22Rv1 (cell line): ENCODE results near the gene SLC22A17.

Source experiments
- CTCF ChIP-seq: fragments of 450-650 bp; IDR thresholded peaks from 2 replicates; pipeline ENCODE4 v1.5.1; 2017; ENCODE audit warnings: mild to moderate bottlenecking
- ZFX ChIP-seq: fragments of 450-650 bp; IDR thresholded peaks from 2 replicates; pipeline ENCODE4 v1.6.1; 2017; ENCODE audit warnings: antibody characterized with exemption, borderline replicate concordance

- TF ChIP-seq CTCF (no peak), ZFX (no peak)
Observed at GRCh38 chr14:23306412-23307145, 46.1 kb downstream of the SLC22A17 start, which contains the start of gene BCL2L2.
